Neural progenitor cell (in vitro differentiated cells): ENCODE results near the gene ITPR1. TPM values are rescaled to one million over a fixed set of nuclear protein-coding genes. Genes with fewer than 3 reads are reported as not detected.

Experiments
- DNase-seq: peaks from one replicate; pipeline ENCODE4 v3.0.0-alpha.2; 2016; ENCODE audit warnings: low spot score
- H2AFZ ChIP-seq: fragments of 200-600 bp; sonication (generic); replicated peaks from 2 replicates; pipeline ENCODE4 v1.6.1; 2016; ENCODE audit warnings: antibody characterized with exemption
- H3F3A ChIP-seq: fragments of 200-600 bp; sonication (generic); 2 replicates; pipeline ENCODE4 v1.6.1; 2016; ENCODE audit warnings: antibody characterized with exemption, low read depth
- H3K27ac ChIP-seq: fragments of 200-600 bp; sonication (generic); 2 replicates; pipeline ENCODE4 v1.5.1; 2016; ENCODE audit warnings: mild to moderate bottlenecking
- H3K27me3 ChIP-seq: fragments of 200-600 bp; sonication (generic); 2 replicates; pipeline ENCODE4 v1.6.1; 2016; ENCODE audit warnings: mild to moderate bottlenecking, moderate library complexity
- H3K36me3 ChIP-seq: fragments of 200-600 bp; sonication (generic); 2 replicates; pipeline ENCODE4 v1.5.1; 2016
- H3K4me1 ChIP-seq: fragments of 200-600 bp; sonication (generic); 2 replicates; pipeline ENCODE4 v1.6.1; 2016; ENCODE audit warnings: mixed run types
- H3K4me2 ChIP-seq: fragments of 200-600 bp; sonication (generic); 2 replicates; pipeline ENCODE4 v1.6.1; 2016
- H3K4me3 ChIP-seq: fragments of 200-600 bp; sonication (generic); 2 replicates; pipeline ENCODE4 v1.5.1; 2016
- H3K79me2 ChIP-seq: fragments of 200-600 bp; sonication (generic); 2 replicates; pipeline ENCODE4 v1.6.1; 2016; ENCODE audit warnings: low read depth
- H3K9ac ChIP-seq: fragments of 200-600 bp; sonication (generic); 2 replicates; pipeline ENCODE4 v1.6.1; 2016
- H3K9me3 ChIP-seq: fragments of 200-600 bp; sonication (generic); 2 replicates; pipeline ENCODE4 v1.5.1; 2016; ENCODE audit warnings: low read depth
- H4K20me1 ChIP-seq: fragments of 200-600 bp; sonication (generic); 2 replicates; pipeline ENCODE4 v1.6.1; 2016; ENCODE audit warnings: low read depth
- H3K27ac Mint-ChIP-seq: 3 replicates; pipeline ENCODE4 v1.8.0; 2021; ENCODE audit warnings: mixed read lengths
- H3K27me3 Mint-ChIP-seq: 2 replicates; pipeline ENCODE4 v1.8.0; 2022; ENCODE audit warnings: low read depth, mild to moderate bottlenecking, inconsistent platforms, moderate library complexity, mixed read lengths; ENCODE audit not compliant: insufficient read depth
- H3K36me3 Mint-ChIP-seq: 3 replicates; pipeline ENCODE4 v1.8.0; 2021; ENCODE audit warnings: mixed read lengths
- H3K4me1 Mint-ChIP-seq: 3 replicates; pipeline ENCODE4 v1.8.0; 2021; ENCODE audit warnings: mixed read lengths
- H3K4me3 Mint-ChIP-seq: 3 replicates; pipeline ENCODE4 v1.8.0; 2021; ENCODE audit warnings: mild to moderate bottlenecking, moderate library complexity, mixed read lengths
- H3K9me3 Mint-ChIP-seq: 3 replicates; pipeline ENCODE4 v1.8.0; 2020; ENCODE audit warnings: mixed read lengths
- EZH2 ChIP-seq: fragments of 200-600 bp; sonication (generic); IDR thresholded peaks from 2 replicates; pipeline ENCODE4 v1.6.1; 2017; ENCODE audit warnings: antibody characterized with exemption, mild to moderate bottlenecking, moderate library complexity
- EZH2phosphoT487 ChIP-seq: fragments of 200-600 bp; sonication (generic); IDR thresholded peaks from 2 replicates; pipeline ENCODE4 v1.6.1; 2017; ENCODE audit warnings: antibody characterized with exemption
- total RNA-seq: library from RNA; depleted of rRNA; stranded (reverse); fragments of >200 nt; gene quantifications from 2 replicates; pipeline ENCODE4 v1.2.3, GENCODE V29; 2015; ENCODE audit warnings: low replicate concordance
- TF ChIP-seq, protein P1 (sequence below): fragments of 200-600 bp; sonication (generic); IDR thresholded peaks from 2 replicates; pipeline ENCODE4 v1.5.1; 2017; ENCODE audit warnings: antibody characterized with exemption, mild to moderate bottlenecking

Gene ITPR1
- total RNA-seq, 1 donor from 2014 or later: 5.0 TPM

DNA sequence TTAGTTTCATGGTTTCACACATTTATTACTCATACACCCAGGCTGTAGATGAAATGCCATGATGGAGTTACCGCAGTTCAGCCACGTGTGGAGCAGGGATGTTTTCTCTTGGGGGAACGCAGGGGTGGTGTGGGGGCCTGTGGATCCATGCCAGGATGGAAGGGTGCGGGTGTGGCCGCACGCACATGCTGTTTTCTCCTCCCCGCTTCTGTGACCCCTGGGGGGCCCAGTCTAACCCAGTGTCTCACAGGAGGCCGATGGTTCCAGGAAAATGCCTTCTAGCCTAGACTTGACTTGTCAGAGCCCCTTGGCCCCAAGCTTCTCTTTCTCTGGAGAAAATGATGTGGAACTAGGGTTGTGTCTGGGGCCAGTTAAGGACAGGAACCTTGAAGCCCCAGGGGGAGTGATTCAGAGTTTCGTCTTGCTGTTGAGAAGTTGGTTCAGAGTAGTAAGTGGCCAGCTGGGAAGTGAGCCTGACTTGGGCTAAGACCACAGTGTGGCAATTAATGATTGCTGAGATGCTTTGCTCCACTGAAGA, 245.7 kb downstream of the ITPR1 start:
- Histone ChIP-seq H2AFZ (no peak overlapping the region), H3K27ac (no peak overlapping the region), H4K20me1 (no peaks in the 10 kb centered on the region), H3K4me1 (no peaks in the 10 kb centered on the region), H3F3A (no peaks in the 10 kb centered on the region), H3K79me2 (no peaks in the 10 kb centered on the region), H3K4me2 (no peak overlapping the region), H3K4me3 (no peak overlapping the region), H3K36me3 (no peaks in the 10 kb centered on the region), H3K9ac (no peak overlapping the region), H3K9me3 (no peaks in the 10 kb centered on the region), H3K27me3 (no peaks in the 10 kb centered on the region)
- Mint-ChIP-seq H3K27ac (no peak overlapping the region), H3K27me3 (no peaks in the 10 kb centered on the region), H3K9me3 (peaks cover 3% of the 10 kb centered on the region), H3K36me3 (peaks cover 4% of the 10 kb centered on the region), H3K4me3 (no peak overlapping the region), H3K4me1 (peaks cover 7% of the 10 kb centered on the region)
- no peak for DNase-seq
- TF ChIP-seq EZH2 (no peak), EZH2phosphoT487 (no peak)
- TF ChIP-seq, protein P1, sequence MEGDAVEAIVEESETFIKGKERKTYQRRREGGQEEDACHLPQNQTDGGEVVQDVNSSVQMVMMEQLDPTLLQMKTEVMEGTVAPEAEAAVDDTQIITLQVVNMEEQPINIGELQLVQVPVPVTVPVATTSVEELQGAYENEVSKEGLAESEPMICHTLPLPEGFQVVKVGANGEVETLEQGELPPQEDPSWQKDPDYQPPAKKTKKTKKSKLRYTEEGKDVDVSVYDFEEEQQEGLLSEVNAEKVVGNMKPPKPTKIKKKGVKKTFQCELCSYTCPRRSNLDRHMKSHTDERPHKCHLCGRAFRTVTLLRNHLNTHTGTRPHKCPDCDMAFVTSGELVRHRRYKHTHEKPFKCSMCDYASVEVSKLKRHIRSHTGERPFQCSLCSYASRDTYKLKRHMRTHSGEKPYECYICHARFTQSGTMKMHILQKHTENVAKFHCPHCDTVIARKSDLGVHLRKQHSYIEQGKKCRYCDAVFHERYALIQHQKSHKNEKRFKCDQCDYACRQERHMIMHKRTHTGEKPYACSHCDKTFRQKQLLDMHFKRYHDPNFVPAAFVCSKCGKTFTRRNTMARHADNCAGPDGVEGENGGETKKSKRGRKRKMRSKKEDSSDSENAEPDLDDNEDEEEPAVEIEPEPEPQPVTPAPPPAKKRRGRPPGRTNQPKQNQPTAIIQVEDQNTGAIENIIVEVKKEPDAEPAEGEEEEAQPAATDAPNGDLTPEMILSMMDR: no peak

DNA sequence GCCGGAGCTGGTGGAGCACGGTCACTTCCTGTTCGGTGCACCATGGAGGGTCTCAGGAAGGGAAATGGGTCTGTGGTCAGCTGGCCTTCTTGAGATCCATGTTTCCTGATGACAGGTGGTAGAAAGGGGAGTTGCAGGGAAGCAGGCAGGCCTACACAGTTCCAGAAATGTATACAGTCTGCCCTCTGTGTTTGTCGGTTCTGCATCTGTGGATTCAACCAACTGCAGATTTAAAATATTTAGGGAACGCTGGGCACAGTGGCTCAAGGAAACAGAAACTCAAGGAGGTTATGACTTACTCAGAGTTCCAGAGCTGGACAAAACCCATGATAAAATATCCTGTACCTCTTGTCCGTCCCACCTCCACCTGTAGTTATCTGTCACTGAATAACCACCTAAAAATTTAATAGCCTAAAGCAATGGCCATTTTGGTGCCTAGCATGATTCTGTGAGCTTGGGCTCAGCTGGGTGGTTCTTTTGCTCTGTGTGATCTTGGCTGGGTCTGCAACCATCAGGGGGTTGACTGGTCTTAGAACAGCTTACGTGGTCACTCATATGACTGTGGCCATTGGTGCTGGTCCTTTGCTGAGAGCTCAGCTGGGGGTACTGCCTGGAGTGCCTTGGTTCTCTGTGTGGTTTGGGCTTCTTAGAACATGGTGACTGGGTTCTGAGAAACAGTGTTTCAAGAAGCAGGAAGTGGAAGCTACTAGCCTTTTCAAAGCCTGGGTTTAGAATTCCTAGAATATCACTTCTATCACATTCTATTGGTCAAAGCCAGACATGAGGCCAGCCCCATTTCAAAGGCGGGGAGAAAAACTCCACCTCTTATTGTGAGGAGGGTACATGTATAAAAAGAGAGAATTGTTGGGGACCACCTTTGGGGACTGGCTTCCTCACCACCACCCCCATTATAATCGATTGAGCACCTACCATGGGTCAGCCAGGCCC, 246.4 kb downstream of the ITPR1 start:
- H2AFZ ChIP-seq: no peak overlapping the region
- no peaks in the 10 kb centered on the region for H4K20me1 ChIP-seq
- no peaks in the 10 kb centered on the region for H3K27me3 ChIP-seq
- no peaks in the 10 kb centered on the region for H3F3A ChIP-seq
- TF ChIP-seq, protein P1: no peak
- no peak for TF ChIP-seq EZH2phosphoT487
- no peaks in the 10 kb centered on the region for H3K4me1 ChIP-seq
- no peaks in the 10 kb centered on the region for H3K36me3 ChIP-seq
- H3K4me2 ChIP-seq: no peak overlapping the region
- H3K27me3 Mint-ChIP-seq: no peaks in the 10 kb centered on the region
- H3K4me3 Mint-ChIP-seq: no peak overlapping the region
- no peak overlapping the region for H3K4me3 ChIP-seq
- peaks cover 3% of the 10 kb centered on the region for H3K4me1 Mint-ChIP-seq
- peaks cover 4% of the 10 kb centered on the region for H3K36me3 Mint-ChIP-seq
- no peak overlapping the region for H3K27ac ChIP-seq
- H3K79me2 ChIP-seq: no peaks in the 10 kb centered on the region
- peaks cover 3% of the 10 kb centered on the region for H3K9me3 Mint-ChIP-seq
- no peak overlapping the region for H3K9ac ChIP-seq
- H3K9me3 ChIP-seq: no peaks in the 10 kb centered on the region
- no peak overlapping the region for H3K27ac Mint-ChIP-seq
- no peak for DNase-seq

DNA sequence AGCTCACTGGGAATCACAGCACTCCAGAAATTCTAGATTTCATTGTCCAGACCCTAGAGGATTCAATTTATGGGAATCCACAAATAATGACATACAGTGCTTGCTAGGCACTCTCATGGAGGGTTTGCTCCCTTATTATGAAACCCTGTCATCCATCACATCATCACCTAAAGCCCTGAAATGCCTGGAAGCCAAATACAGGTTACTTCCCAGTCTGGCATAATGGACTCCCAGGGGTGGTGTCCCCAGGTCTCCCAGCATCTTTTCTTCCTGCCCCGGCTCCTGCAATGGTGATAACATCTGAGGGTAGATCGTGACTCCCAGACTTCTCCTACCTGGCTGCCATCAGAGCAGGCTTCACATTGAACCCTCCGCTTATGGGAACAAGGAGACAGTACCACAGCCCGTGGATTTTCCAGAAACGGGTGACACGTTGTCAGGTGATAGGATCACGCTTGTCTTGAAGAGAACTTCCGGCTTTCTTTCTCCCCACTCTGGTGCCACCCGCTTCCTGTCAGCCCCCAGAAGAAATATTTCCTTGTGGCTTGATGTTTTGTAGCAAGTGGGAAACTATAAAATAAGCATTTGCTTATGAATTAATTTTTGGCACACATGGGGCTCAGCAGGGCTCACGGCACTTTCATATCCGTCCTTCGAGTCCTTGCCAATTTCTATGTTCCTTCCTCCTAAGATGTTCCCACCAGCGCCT, 247.4 kb downstream of the ITPR1 start:
- no peak for DNase-seq
- Histone ChIP-seq H3F3A (no peaks in the 10 kb centered on the region), H3K4me3 (no peak overlapping the region), H3K9me3 (no peaks in the 10 kb centered on the region), H3K9ac (no peak overlapping the region), H3K27me3 (no peaks in the 10 kb centered on the region), H3K27ac (no peak overlapping the region), H3K4me1 (no peaks in the 10 kb centered on the region), H3K36me3 (no peaks in the 10 kb centered on the region), H4K20me1 (no peaks in the 10 kb centered on the region), H2AFZ (no peak overlapping the region), H3K4me2 (no peak overlapping the region), H3K79me2 (no peaks in the 10 kb centered on the region)
- peaks cover 4% of the 10 kb centered on the region for H3K36me3 Mint-ChIP-seq
- H3K9me3 Mint-ChIP-seq: peaks cover 3% of the 10 kb centered on the region
- H3K4me3 Mint-ChIP-seq: no peak overlapping the region
- no peaks in the 10 kb centered on the region for H3K27me3 Mint-ChIP-seq
- H3K4me1 Mint-ChIP-seq: peaks cover 3% of the 10 kb centered on the region
- TF ChIP-seq, protein P1: no peak
- TF ChIP-seq EZH2phosphoT487 (no peak), EZH2 (no peak)
- H3K27ac Mint-ChIP-seq: no peak overlapping the region
